PC-9 (cell line): ENCODE measurements around the gene DDX39B.

Source experiments
- CTCF ChIP-seq: fragments of 200-600 bp; sonication (generic); conservative IDR thresholded peaks from 2 replicates; pipeline ENCODE4 v1.6.1; 2017; ENCODE audit warnings: mixed run types, antibody characterized with exemption, mild to moderate bottlenecking, moderate library complexity
- EZH2 ChIP-seq: fragments of 200-600 bp; sonication (generic); IDR thresholded peaks from 2 replicates; pipeline ENCODE4 v1.8.0; 2017; ENCODE audit warnings: antibody characterized with exemption, low read depth

- TF ChIP-seq CTCF: no peak
- no peak for TF ChIP-seq EZH2
These were observed 46.2 kb downstream of the DDX39B start for GRCh38 chr6:31495580-31495979.
